ENCODE results near the gene CSGALNACT2. TPM values are rescaled to one million over a fixed set of nuclear protein-coding genes. Genes with fewer than 3 reads are reported as not detected.

The CSGALNACT2 gene
- total and polyA plus RNA-seq, 10 of the 15 experiments (the other 5 are each of a cell fraction or from before 2014, with no cell fraction given): 2.5 to 12.6 (median 8.7) TPM

DNA sequence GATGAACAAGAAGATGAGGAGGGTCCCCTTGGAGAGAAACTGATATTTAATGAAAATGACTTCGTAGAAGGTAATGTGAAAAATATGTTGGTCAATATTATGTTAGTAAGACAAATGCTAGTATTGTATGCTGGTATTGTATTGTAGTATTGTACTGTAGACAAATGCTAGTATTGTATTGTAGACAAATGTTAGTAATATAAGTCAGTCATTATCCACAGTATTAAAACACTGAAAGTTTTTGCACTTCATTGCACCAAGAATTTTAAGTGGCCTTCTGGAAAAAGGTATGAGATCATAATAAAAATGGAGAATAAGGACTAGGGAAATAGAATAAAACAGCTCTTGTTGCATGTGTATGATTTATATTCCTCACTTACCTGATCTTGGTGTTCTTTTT, 17.5 kb downstream of the CSGALNACT2 start:
- intact Hi-C loops (cut with micrococcal nuclease; ENCODE audit: unreplicated experiment) (no loop called here), in situ Hi-C loops (cut with MboI) (loop anchor here (25.0 kb wide), 1 partner anchor 1807 kb away; the partner anchor contains the start of gene RASSF4)
- FAIRE-seq: no peak
- WGBS (ENCODE audit: insufficient coverage, insufficient replicate concordance, low lambda C conversion rate, missing lambda C conversion rate): 100% methylated on average over 1 of the region's 1 CpG
- H3K79me2 ChIP-seq (ENCODE audit: control insufficient read depth, insufficient read depth, low read length): peaks cover 8% of the 10 kb centered on the region
- RAD21 ChIA-PET (ENCODE audit: unreplicated experiment): interaction anchor here (0.5 kb wide), 1 partner anchor 196 kb away, joined by 3 read pairs; no protein-coding TSS in a partner anchor
- no peak overlapping the region for H3K4me2 ChIP-seq (ENCODE audit: control insufficient read depth, insufficient read depth)
- CTCF ChIA-PET: interaction anchor here (1.7 kb wide), 1 partner anchor 46 kb away, joined by 6 read pairs; no protein-coding TSS in a partner anchor
- no peaks in the 10 kb centered on the region; the same call in 1 of the 2 replicates for H3K4me1 ChIP-seq (ENCODE audit: control insufficient read depth, insufficient read depth, low read length)
- no peak overlapping the region for H2AFZ ChIP-seq (ENCODE audit: control insufficient read depth, low read depth, low read length)
- 0 out of 4 replicates have a peak, but pooled peaks cover 0 to 2% of the 10 kb centered on the region in 2 experiments for H3K36me3 ChIP-seq (ENCODE audit: control insufficient read depth in 2 of 2, insufficient read depth in 2 of 2, low read length in 1 of 2)
- no peak overlapping the region for H3K27ac ChIP-seq (ENCODE audit: control insufficient read depth, insufficient read depth)
- TF ChIP-seq SIN3A (IDR thresholded peaks at IDR 0.05; ENCODE audit: low read depth, low read length) (no peak), SMARCA5 (IDR thresholded peaks at IDR 0.05) (no peak), MTA2 (IDR thresholded peaks at IDR 0.05; ENCODE audit: low read depth) (no peak), RELB (IDR thresholded peaks at IDR 0.05; ENCODE audit: low read depth) (no peak), KLF5 (IDR thresholded peaks at IDR 0.05; ENCODE audit: partially characterized antibody) (no peak)
- no TSS peak for BruUV-seq (replicated peaks)
- no peaks in the 10 kb centered on the region for H4K20me1 ChIP-seq (ENCODE audit: control insufficient read depth, insufficient read depth)
- no peaks in the 10 kb centered on the region for H3K27me3 ChIP-seq (replicated peaks in 1 of 2; ENCODE audit: control insufficient read depth in 2 of 2, insufficient read depth in 2 of 2, low read length in 1 of 2)
- no peak overlapping the region for H3K9ac ChIP-seq (ENCODE audit: control insufficient read depth, insufficient read depth, low read length)
- DNase-seq (ENCODE audit: low read depth, low spot score): no peak
- SMC1A ChIA-PET (ENCODE audit: uncharacterized antibody, unreplicated experiment): interaction anchor here (0.8 to 1.5 kb wide), 3 partner anchors 10 to 16 kb away, joined by 3 to 5 read pairs (median 3); no protein-coding TSS in a partner anchor
- no peaks in the 10 kb centered on the region; the same call in 2 of the 3 replicates for H3K9me3 ChIP-seq (replicated peaks; ENCODE audit: control insufficient read depth, insufficient read depth, low read length)
- no peak overlapping the region for H3K4me3 ChIP-seq
- POLR2A ChIA-PET: no interaction called here
- ATAC-seq: no peak
